ENCODE measurements around the gene AMPH. TPM values are rescaled to one million over a fixed set of nuclear protein-coding genes. Genes with fewer than 3 reads are reported as not detected.

AMPH gene
- total RNA-seq, 4 donors from 2014 or later: 5.0 to 11.8 (median 7.8) TPM

GRCh38 chr7:38656968-38657367 is 25.8 kb upstream of the AMPH start:
- H3K4me1 ChIP-seq: no peaks in the 10 kb centered on the region
- no peak for TF ChIP-seq POLR2AphosphoS5 (IDR thresholded peaks at IDR 0.05)
- no peak for TF ChIP-seq POLR2A (IDR thresholded peaks at IDR 0.05; ENCODE audit: low read depth)
- no peak for TF ChIP-seq CTCF (IDR thresholded peaks at IDR 0.05)
- TF ChIP-seq EP300 (IDR thresholded peaks at IDR 0.05): no peak
- intact Hi-C loops (cut with DNase I): loop anchor here (5.0 kb wide), 1 partner anchor 260 kb away; no protein-coding TSS in a partner anchor

GRCh38 chr7:38655833-38656774 is 24.9 kb upstream of the AMPH start:
- no peak for DNase-seq (ENCODE audit: extremely low spot score)
- no peak for TF ChIP-seq POLR2A (IDR thresholded peaks at IDR 0.05; ENCODE audit: low read depth)
- TF ChIP-seq EP300 (IDR thresholded peaks at IDR 0.05): no peak
- TF ChIP-seq POLR2AphosphoS5 (IDR thresholded peaks at IDR 0.05): no peak
- TF ChIP-seq CTCF (IDR thresholded peaks at IDR 0.05): no peak
- Histone ChIP-seq H3K36me3 (no peaks in the 10 kb centered on the region), H3K27me3 (no peaks in the 10 kb centered on the region), H3K4me1 (no peaks in the 10 kb centered on the region), H3K27ac (replicated peaks in 1 of 4) (no peak overlapping the region), H3K4me3 (no peak overlapping the region), H3K9me3 (peaks cover 0 to 5% (median 0%) of the 10 kb centered on the region in 4 donors)
- intact Hi-C loops (cut with DNase I): loop anchor here (5.0 kb wide), 1 partner anchor 259 kb away; no protein-coding TSS in a partner anchor
- 88% methylated on average over 11 of the region's 35 CpGs for WGBS

More at GRCh38 chr7:38656968-38657367, 25.8 kb upstream of the AMPH start:
- no peak overlapping the region for H3K27ac ChIP-seq (replicated peaks in 1 of 4)
- 63% methylated on average over 1 of the region's 1 CpG for WGBS
- no peaks in the 10 kb centered on the region for H3K36me3 ChIP-seq
- no peak for DNase-seq (ENCODE audit: extremely low spot score)
- no peak overlapping the region for H3K4me3 ChIP-seq
- peaks cover 0 to 5% (median 0%) of the 10 kb centered on the region in 4 donors for H3K9me3 ChIP-seq
- H3K27me3 ChIP-seq: no peaks in the 10 kb centered on the region

- H3K36me3 ChIP-seq: no peaks in the 10 kb centered on the region
- no peaks in the 10 kb centered on the region for H3K27me3 ChIP-seq
- H3K27ac ChIP-seq (replicated peaks in 1 of 4): no peak overlapping the region
- 88% methylated on average over 6 of the region's 6 CpGs for WGBS
- intact Hi-C loops (cut with DNase I): no loop called here
- H3K9me3 ChIP-seq: no peaks in the 10 kb centered on the region
- no peaks in the 10 kb centered on the region for H3K4me1 ChIP-seq
- no peak overlapping the region for H3K4me3 ChIP-seq
- no peak for TF ChIP-seq EP300 (IDR thresholded peaks at IDR 0.05)
- no peak for TF ChIP-seq CTCF (IDR thresholded peaks at IDR 0.05)
- no peak for TF ChIP-seq POLR2A (IDR thresholded peaks at IDR 0.05; ENCODE audit: low read depth)
- TF ChIP-seq POLR2AphosphoS5 (IDR thresholded peaks at IDR 0.05): no peak
- no peak for DNase-seq (ENCODE audit: extremely low spot score)
These were observed 6.8 kb upstream of the AMPH start for GRCh38 chr7:38637957-38638356.

GRCh38 chr7:38632411-38632810 is 1.2 kb upstream of the AMPH start:
- intact Hi-C loops (cut with DNase I): no loop called here
- TF ChIP-seq EP300 (IDR thresholded peaks at IDR 0.05): no peak
- no peak for TF ChIP-seq POLR2A (IDR thresholded peaks at IDR 0.05; ENCODE audit: low read depth)
- TF ChIP-seq POLR2AphosphoS5 (IDR thresholded peaks at IDR 0.05): no peak
- no peak for TF ChIP-seq CTCF (IDR thresholded peaks at IDR 0.05)
- Histone ChIP-seq H3K9me3 (no peaks in the 10 kb centered on the region), H3K27ac (replicated peaks in 1 of 4) (no peak overlapping the region), H3K36me3 (no peaks in the 10 kb centered on the region), H3K4me1 (peaks cover 8 to 23% (median 19%) of the 10 kb centered on the region in 4 donors), H3K27me3 (peaks cover 0 to 26% (median 4%) of the 10 kb centered on the region in 4 donors), H3K4me3 (no peak overlapping the region)
- no peak for DNase-seq (ENCODE audit: extremely low spot score)
- 88% methylated on average over 2 of the region's 2 CpGs for WGBS

All from esophagus muscularis mucosa (tissue), 4 donors.